ENCODE data around the gene NFATC2.

DNA sequence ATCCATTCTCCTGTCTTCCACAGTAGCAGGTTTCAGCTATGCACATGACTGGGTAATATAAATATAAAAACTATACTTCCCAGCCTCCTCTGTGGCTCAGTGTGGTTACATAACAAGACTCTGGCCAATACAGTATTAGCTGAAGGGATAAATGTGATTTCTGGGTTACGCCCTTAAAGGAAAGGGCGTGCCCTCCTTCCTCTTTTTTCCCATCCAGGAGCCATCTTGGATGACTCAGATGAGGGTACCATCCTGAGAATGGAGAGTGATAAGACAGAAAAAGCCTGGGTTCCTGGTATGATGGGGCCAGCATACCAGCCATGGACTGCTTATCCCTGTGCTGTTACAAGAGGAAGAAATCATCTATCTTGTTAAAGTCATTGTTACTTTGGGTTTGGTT lies 123.3 kb downstream of the NFATC2 start:
- TF ChIP-seq, protein P1, sequence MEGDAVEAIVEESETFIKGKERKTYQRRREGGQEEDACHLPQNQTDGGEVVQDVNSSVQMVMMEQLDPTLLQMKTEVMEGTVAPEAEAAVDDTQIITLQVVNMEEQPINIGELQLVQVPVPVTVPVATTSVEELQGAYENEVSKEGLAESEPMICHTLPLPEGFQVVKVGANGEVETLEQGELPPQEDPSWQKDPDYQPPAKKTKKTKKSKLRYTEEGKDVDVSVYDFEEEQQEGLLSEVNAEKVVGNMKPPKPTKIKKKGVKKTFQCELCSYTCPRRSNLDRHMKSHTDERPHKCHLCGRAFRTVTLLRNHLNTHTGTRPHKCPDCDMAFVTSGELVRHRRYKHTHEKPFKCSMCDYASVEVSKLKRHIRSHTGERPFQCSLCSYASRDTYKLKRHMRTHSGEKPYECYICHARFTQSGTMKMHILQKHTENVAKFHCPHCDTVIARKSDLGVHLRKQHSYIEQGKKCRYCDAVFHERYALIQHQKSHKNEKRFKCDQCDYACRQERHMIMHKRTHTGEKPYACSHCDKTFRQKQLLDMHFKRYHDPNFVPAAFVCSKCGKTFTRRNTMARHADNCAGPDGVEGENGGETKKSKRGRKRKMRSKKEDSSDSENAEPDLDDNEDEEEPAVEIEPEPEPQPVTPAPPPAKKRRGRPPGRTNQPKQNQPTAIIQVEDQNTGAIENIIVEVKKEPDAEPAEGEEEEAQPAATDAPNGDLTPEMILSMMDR (IDR thresholded peaks at IDR 0.05; ENCODE audit: low read depth, low read length, poor library complexity, severe bottlenecking), result no peak
- TF ChIP-seq EZH2phosphoT487 (IDR thresholded peaks at IDR 0.05; ENCODE audit: borderline replicate concordance, low read length), result no peak

Data from DOHH2 (cell line).